Measurements from ENCODE around the gene MXRA7. TPM values are rescaled to one million over a fixed set of nuclear protein-coding genes. Genes with fewer than 3 reads are reported as not detected.

Gene MXRA7
- total RNA-seq, 6 experiments from 2014 or later = 180 to 259 (median 192) TPM

DNA sequence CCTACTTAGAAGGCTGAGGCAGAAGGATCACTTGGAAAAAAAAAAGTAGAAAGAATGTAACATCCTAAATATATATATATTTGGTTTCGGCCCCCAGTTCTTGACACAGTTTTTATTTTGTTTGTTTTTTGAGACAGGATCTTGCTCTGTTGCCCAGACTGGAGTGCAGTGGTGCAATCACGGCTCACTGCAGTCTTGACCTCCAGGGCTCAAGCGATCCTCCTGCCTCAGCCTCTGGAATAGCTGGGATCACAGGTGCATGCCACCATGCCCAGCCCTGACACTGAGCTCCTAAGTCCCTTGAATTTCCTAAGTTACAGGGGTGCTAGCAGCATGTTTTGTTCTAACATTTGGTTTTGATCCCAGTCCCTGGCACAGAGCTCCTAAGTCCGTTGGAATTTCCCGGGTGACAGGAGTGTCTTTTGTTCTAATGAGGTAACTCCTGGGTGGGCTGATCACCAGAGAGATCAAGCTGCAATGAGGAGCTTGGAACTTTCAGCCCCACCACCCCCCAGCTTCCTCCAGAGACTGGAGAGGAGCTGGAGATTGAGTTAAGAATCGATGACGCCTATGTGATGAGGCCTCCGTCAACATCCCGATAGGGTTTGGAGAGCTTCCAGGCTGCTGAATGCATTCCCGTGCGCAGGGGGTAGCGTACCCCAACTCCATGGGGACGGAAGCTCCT lies 20.0 kb downstream of the MXRA7 start:
- Mint-ChIP-seq H3K9me3 (no peaks in the 10 kb centered on the region), H3K4me1 (ENCODE audit: low read depth) (peaks cover 29% of the 10 kb centered on the region), H3K27ac (no peak overlapping the region)

GRCh38 chr17:76689859-76690258 lies 20.9 kb downstream of the MXRA7 start:
- peaks cover 10% of the 10 kb centered on the region for H3K36me3 Mint-ChIP-seq (ENCODE audit: low read depth)
- H3K27ac Mint-ChIP-seq = no peak overlapping the region
- H3K9me3 Mint-ChIP-seq = no peaks in the 10 kb centered on the region
- H3K27me3 Mint-ChIP-seq (ENCODE audit: insufficient read depth) = no peaks in the 10 kb centered on the region; the same call in none of the 2 replicates
- H3K4me1 Mint-ChIP-seq (ENCODE audit: low read depth) = peaks cover 22% of the 10 kb centered on the region
- DNase-seq = no peak
- no peak overlapping the region for H3K4me3 Mint-ChIP-seq
- TF ChIP-seq CTCF (IDR thresholded peaks at IDR 0.05) = no peak

More for the DNA sequence above, 20.0 kb downstream of the MXRA7 start:
- Mint-ChIP-seq H3K36me3 (ENCODE audit: low read depth) (peaks cover 10% of the 10 kb centered on the region), H3K27me3 (ENCODE audit: insufficient read depth) (no peaks in the 10 kb centered on the region; the same call in none of the 2 replicates), H3K4me3 (no peak overlapping the region)
- TF ChIP-seq CTCF (IDR thresholded peaks at IDR 0.05) = no peak
- DNase-seq = no peak

DNA sequence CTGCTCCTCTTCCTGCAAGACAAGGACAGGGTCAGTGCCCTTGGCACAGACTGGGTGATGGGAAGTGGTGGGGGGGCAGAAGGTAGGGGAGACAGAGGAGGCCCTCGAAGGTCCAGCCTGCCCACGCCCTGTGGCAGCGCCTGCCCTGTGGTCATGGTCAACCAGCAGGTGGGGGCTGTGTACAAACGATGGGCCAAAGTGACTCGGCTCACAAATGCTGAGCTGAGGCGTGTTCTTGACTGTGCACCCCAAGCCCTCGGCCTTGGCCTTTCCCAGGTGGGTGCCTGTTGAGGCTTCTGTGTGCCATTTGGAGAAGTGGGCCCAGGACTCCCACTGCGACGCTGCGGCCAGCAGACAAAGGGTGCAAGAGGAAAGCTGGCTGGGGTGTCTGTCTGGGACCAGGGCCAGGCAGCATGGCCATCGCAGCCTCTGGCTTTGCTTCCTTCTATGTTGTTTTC lies 22.6 kb downstream of the MXRA7 start:
- H3K4me3 Mint-ChIP-seq = peak overlapping the region; percentile 72; the same call in 1 of the 2 replicates
- TF ChIP-seq CTCF (IDR thresholded peaks at IDR 0.05) = no peak
- DNase-seq = no peak
- H3K36me3 Mint-ChIP-seq (ENCODE audit: low read depth) = peaks cover 10% of the 10 kb centered on the region
- no peaks in the 10 kb centered on the region; the same call in none of the 2 replicates for H3K27me3 Mint-ChIP-seq (ENCODE audit: insufficient read depth)
- peak overlapping the region; percentile 83 for H3K27ac Mint-ChIP-seq
- H3K9me3 Mint-ChIP-seq = no peaks in the 10 kb centered on the region
- H3K4me1 Mint-ChIP-seq (ENCODE audit: low read depth) = peaks cover 22% of the 10 kb centered on the region

- peaks cover 10% of the 10 kb centered on the region for H3K36me3 Mint-ChIP-seq (ENCODE audit: low read depth)
- H3K27ac Mint-ChIP-seq = peak overlapping the region; percentile 83
- H3K4me1 Mint-ChIP-seq (ENCODE audit: low read depth) = peaks cover 22% of the 10 kb centered on the region
- H3K27me3 Mint-ChIP-seq (ENCODE audit: insufficient read depth) = no peaks in the 10 kb centered on the region; the same call in none of the 2 replicates
- H3K4me3 Mint-ChIP-seq = no peak overlapping the region
- DNase-seq = no peak
- no peak for TF ChIP-seq CTCF (IDR thresholded peaks at IDR 0.05)
- no peaks in the 10 kb centered on the region for H3K9me3 Mint-ChIP-seq
Measured at GRCh38 chr17:76687298-76688164, 23.2 kb downstream of the MXRA7 start.

DNA sequence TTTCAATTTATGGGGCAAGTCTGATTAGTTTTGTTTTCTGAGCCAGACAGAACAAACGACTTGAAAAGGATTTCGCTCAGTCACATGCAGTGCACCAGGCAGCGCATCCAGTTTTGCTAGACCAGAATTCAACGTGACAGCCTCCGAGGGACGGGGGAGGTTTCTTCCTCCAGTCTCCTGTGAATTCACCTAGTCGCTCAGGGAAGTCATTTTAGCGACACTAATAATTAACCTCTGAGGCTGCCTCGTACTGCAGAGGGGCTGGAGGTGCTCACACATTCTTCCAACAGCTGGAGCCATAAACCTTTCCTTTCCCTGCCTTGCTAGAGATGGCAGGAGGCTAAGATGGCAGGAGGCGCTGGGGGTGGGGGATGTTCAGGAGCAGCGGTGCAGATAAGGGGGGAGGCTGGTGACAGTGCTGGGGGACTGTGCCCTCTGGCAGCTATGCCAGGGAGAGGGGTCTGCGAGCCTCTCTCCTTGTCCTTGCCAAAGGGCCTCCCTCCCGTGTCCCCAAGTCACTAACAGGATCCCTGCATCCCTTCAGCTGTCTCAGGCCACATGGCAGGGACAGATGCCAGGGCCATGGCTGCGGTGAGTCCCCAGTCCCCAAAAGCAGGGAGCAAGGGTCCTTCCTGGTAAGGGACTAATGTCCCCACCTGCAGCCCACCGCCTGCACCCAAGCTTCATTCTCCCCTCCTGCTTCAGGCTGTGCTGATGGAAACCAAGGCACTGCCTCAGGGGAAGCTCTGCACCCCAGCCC lies 24.0 kb downstream of the MXRA7 start:
- no peak for DNase-seq
- no peak overlapping the region for H3K4me3 Mint-ChIP-seq
- H3K36me3 Mint-ChIP-seq (ENCODE audit: low read depth) = peaks cover 10% of the 10 kb centered on the region
- H3K27ac Mint-ChIP-seq = no peak overlapping the region
- no peaks in the 10 kb centered on the region; the same call in none of the 2 replicates for H3K27me3 Mint-ChIP-seq (ENCODE audit: insufficient read depth)
- H3K9me3 Mint-ChIP-seq = no peaks in the 10 kb centered on the region
- no peak for TF ChIP-seq CTCF (IDR thresholded peaks at IDR 0.05)
- H3K4me1 Mint-ChIP-seq (ENCODE audit: low read depth) = peaks cover 28% of the 10 kb centered on the region
